Femur (tissue), 1 donor: ENCODE measurements around the gene TIPRL.
"Not testable (repeated sequence)": the region's sequence is repeated elsewhere in the genome, so short reads cannot be mapped to it uniquely, and the experiment has no call there.

ENCODE experiments used
- DNase-seq: peaks from one replicate; pipeline ENCODE4 v3.0.0-alpha.2; 2017

Gene TIPRL

GRCh38 chr1:168159979-168160378 is 18.8 kb upstream of the TIPRL start:
- DNase-seq, result no peak

GRCh38 chr1:168161459-168161858 is 17.3 kb upstream of the TIPRL start:
- DNase-seq, result no peak

GRCh38 chr1:168163670-168164069 is 15.1 kb upstream of the TIPRL start:
- no peak for DNase-seq

- no peak for DNase-seq
Observed at GRCh38 chr1:168164771-168165170, 14.0 kb upstream of the TIPRL start.

- no peak for DNase-seq
Observed at GRCh38 chr1:168167806-168168205, 11.0 kb upstream of the TIPRL start.

GRCh38 chr1:168170564-168171508 is 7.9 kb upstream of the TIPRL start:
- DNase-seq, result no peak

- no peak for DNase-seq
Observed at GRCh38 chr1:168172250-168172915, 6.4 kb upstream of the TIPRL start.

GRCh38 chr1:168178227-168178637 is 530 bp upstream of the TIPRL start:
- DNase-seq, result no peak

- DNase-seq, result no peak
Observed at GRCh38 chr1:168179438-168180147, 831 bp downstream of the TIPRL start.

- DNase-seq, result no peak
Observed at GRCh38 chr1:168180148-168180524, 1.4 kb downstream of the TIPRL start.

GRCh38 chr1:168181063-168181720 is 2.4 kb downstream of the TIPRL start:
- not testable (repeated sequence) for DNase-seq

GRCh38 chr1:168187177-168187576 is 8.4 kb downstream of the TIPRL start:
- DNase-seq, result no peak

- DNase-seq, result no peak
Observed at GRCh38 chr1:168190403-168190802, 11.6 kb downstream of the TIPRL start.

- no peak for DNase-seq
Observed at GRCh38 chr1:168195199-168196135, 16.7 kb downstream of the TIPRL start.

GRCh38 chr1:168199056-168199455 is 20.3 kb downstream of the TIPRL start:
- no peak for DNase-seq

- DNase-seq, result no peak
Observed at GRCh38 chr1:168202941-168203654, 24.3 kb downstream of the TIPRL start.

- DNase-seq, result no peak
Observed at GRCh38 chr1:168206111-168206510, 27.3 kb downstream of the TIPRL start.

GRCh38 chr1:168207673-168208072 is 28.9 kb downstream of the TIPRL start:
- DNase-seq, result not testable (repeated sequence)

- DNase-seq, result no peak
Observed at GRCh38 chr1:168210312-168210711, 31.6 kb downstream of the TIPRL start.

GRCh38 chr1:168213349-168213748 is 34.6 kb downstream of the TIPRL start:
- no peak for DNase-seq

- no peak for DNase-seq
Observed at GRCh38 chr1:168216171-168216570, 37.4 kb downstream of the TIPRL start.
